Epithelial cell of alveolus of lung (primary cell): ENCODE measurements around the gene ZSWIM9. TPM values are rescaled to one million over a fixed set of nuclear protein-coding genes. Genes with fewer than 3 reads are reported as not detected.

Source experiments
- total RNA-seq: library from RNA; depleted of rRNA; stranded (reverse); fragments of >200 nt; gene quantifications from 2 replicates; pipeline ENCODE4 v1.2.1, GENCODE V29; 2015

The ZSWIM9 gene
- total RNA-seq = 1.8 and 4.2 TPM in 2 replicates

GRCh38 chr19:48169939-48170803 lies at the start of gene ZSWIM9, which contains the start of gene LIG1:
Gene ZSWIM9 (plus strand): TSS chr19:48170680. CDS start chr19:48171803, 1,123 bp downstream.
Gene LIG1 (minus strand): TSS chr19:48170344. CDS start chr19:48165566, 4,778 bp downstream.

Other genes with a start within 250 kb of the ZSWIM9 start
- not detected in 2 replicates for gene BSPH1, start 178.5 kb upstream of the ZSWIM9 start, total RNA-seq
- gene ELSPBP1, start 176.0 kb upstream of the ZSWIM9 start, total RNA-seq = not detected in 2 replicates
- gene CABP5, start 126.6 kb upstream of the ZSWIM9 start, total RNA-seq = not detected in 2 replicates
- 0.16 and 2.3 TPM in 2 replicates for gene PLA2G4C, start 59.9 kb upstream of the ZSWIM9 start, total RNA-seq
- gene LIG1, start 336 bp upstream of the ZSWIM9 start, total RNA-seq = 18.8 and 27.9 TPM in 2 replicates
- gene CARD8, start 85.2 kb downstream of the ZSWIM9 start, total RNA-seq = 6.3 and 28.0 TPM in 2 replicates
- 0.16 and 0.26 TPM in 2 replicates for gene ZNF114, start 99.4 kb downstream of the ZSWIM9 start, total RNA-seq
- gene EMP3, start 154.9 kb downstream of the ZSWIM9 start, total RNA-seq = 94.1 and 196 TPM in 2 replicates
- 2.6 and 12.5 TPM in 2 replicates for gene TMEM143, start 193.3 kb downstream of the ZSWIM9 start, total RNA-seq
- not detected in 2 replicates for gene SYNGR4, start 193.7 kb downstream of the ZSWIM9 start, total RNA-seq
- gene KDELR1, start 220.9 kb downstream of the ZSWIM9 start, total RNA-seq = 205 and 376 TPM in 2 replicates
- gene GRIN2D, start 223.0 kb downstream of the ZSWIM9 start, total RNA-seq = 1.0 and 1.3 TPM in 2 replicates